ENCODE data around the gene MRPS14.
A peak's percentile ranks its signal among the peaks of the same experiment; 100 is the strongest.
"Not testable (repeated sequence)": the region's sequence is repeated elsewhere in the genome, so short reads cannot be mapped to it uniquely, and the experiment has no call there.

MRPS14 gene

GRCh38 chr1:175023043-175023921, at the start of gene MRPS14:
MRPS14 (minus strand) TSS chr1:175023425; CDS start chr1:175023408, 17 bp downstream.
- DNase-seq (ENCODE audit: low read depth) = peak; percentile 96

- no peak for DNase-seq (ENCODE audit: low read depth)
Measured at GRCh38 chr1:175072099-175072951, 49.1 kb upstream of the MRPS14 start.

DNA sequence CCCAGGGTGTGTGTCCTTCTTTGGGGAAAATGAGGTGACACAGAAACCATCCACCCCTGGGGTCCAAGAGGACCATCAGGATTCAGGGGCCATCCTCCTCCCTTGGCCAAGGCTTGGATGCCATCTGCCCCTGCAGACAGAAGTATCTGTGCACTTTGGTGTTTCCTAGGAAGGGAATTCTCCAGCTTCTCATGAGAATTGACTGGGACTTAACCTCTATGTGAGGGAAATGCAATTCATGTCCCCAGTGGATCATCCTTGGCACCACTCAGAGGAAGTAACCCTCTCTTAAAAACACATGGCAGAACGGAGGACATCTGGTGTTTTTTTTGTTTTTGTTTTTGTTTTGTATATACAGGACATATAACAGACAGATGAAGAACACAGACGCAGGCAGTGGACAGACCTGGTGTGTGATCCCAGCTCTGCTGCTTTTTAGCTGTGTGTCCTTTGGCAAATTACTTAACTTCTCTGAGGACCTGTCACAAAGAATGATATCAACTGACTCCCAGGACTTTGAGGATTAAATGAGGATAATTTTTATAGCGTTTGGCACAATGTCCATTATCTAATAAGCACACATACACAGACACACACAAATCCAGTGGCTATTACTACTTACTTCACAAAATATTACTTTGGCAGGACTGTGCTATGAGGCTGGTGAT, 48.2 kb upstream of the MRPS14 start:
- DNase-seq (ENCODE audit: low read depth) = no peak

GRCh38 chr1:175070818-175071217, 47.6 kb upstream of the MRPS14 start:
- DNase-seq (ENCODE audit: low read depth) = no peak

- no peak for DNase-seq (ENCODE audit: low read depth)
Measured at GRCh38 chr1:175067362-175068106, 44.3 kb upstream of the MRPS14 start, which contains the start of gene TNN. TNN (plus strand) TSS chr1:175067833; CDS start chr1:175077419, 9,586 bp downstream.

- no peak for DNase-seq (ENCODE audit: low read depth)
Measured at GRCh38 chr1:175062858-175063257, 39.6 kb upstream of the MRPS14 start.

DNA sequence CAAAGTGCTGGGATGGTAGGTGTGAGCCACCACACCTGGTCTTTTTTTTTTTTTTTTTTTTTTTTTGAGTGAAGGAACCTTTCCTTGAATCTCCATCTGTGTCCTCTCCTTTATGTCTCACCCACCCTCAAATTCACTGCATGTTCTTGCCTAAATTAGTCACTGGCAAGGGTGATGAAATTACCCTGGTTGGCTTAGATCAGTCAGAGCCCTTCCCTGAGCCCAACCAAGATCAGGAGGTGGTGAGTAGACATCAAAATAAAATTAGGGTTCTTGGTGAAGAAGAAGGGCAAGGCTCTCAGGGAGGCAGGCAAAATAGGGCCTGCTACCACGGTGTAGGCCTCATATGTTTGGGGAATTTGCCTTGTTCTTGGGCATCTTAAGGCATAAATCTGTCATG, 39.1 kb upstream of the MRPS14 start:
- no peak for DNase-seq (ENCODE audit: low read depth)

GRCh38 chr1:175054736-175055135, 31.5 kb upstream of the MRPS14 start:
- no peak for DNase-seq (ENCODE audit: low read depth)

- no peak for DNase-seq (ENCODE audit: low read depth)
Measured at GRCh38 chr1:175050992-175051391, 27.8 kb upstream of the MRPS14 start.

- DNase-seq (ENCODE audit: low read depth) = no peak
Measured at GRCh38 chr1:175045519-175045918, 22.3 kb upstream of the MRPS14 start.

DNA sequence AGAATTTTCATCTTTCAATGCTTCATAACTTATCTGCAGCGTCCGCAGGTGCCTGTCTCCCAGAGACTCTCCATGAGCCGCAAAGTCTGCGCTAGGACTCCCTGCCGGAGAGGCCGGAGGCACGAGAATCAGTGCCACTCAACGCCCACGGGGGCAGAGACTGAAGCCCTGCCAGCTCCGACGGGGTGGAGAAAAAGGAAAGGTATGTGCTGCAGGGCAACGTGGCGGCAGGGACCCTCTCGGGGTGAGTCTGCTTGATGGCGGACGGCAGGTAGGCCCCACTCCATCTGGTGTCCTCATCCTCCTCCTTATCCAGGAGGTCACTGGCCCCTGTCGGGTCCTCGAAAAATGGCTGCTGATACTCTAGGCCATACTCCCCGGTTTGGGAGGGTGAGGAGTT, 21.9 kb upstream of the MRPS14 start:
- DNase-seq (ENCODE audit: low read depth) = no peak

GRCh38 chr1:175044591-175044990, 21.4 kb upstream of the MRPS14 start:
- DNase-seq (ENCODE audit: low read depth) = not testable (repeated sequence)

DNA sequence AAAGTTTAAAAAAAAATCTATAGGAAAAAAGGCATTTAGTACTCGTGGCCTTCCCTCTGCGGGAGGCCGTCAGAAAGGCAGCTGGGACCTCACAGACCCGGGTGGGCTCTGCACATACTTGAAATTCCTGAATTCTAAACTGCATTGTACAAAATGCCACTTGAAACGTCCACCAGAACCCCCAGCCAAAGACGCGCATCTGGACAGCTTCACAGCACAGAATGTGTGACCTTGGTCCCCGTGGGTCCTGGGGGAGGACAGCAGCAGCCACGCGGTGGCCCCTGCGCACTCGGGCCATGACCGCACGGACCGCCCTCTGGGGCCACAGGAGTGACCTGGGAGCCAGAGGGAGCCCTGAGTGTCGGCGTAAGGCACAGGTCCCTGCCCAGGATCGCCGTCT, 20.6 kb upstream of the MRPS14 start:
- no peak for DNase-seq (ENCODE audit: low read depth)

DNA sequence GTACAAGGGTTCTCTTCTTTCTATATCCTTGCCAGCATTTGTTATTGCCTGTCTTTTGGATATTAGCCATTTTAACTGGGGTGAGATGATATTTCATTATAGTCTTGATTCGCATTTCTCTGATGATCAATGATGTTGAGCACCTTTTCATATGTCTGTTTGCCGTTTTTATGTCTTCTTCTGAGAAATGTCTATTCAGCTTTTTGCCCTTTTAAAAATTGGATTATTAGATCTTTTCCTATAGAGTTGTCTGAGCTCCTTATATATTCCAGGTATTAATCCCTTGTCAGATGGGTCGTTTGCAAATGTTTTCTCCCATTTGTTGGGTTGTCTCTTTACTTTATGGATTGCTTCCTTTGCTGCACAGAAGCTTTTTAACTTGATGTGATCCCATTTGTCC, 19.4 kb upstream of the MRPS14 start:
- no peak for DNase-seq (ENCODE audit: low read depth)

- DNase-seq (ENCODE audit: low read depth) = no peak
Measured at GRCh38 chr1:175040324-175040879, 17.2 kb upstream of the MRPS14 start.

DNA sequence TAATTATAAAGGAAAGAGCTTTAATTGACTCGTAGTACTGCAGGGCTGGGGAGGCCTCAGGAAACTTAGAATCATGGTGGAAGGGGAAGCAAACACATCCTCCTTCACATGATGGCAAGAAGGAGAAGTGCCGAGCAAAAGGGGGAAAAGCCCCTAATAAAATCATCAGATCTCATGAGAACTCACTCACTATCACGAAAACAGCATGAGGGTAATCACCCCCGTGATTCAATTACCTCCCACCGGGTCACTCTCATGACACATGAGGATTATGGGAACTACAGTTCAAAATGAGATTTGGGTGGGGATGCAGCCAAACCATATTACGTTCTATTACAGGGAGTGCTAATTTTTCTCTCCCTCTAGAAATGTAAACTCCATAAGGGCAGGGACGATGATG, 14.2 kb upstream of the MRPS14 start:
- DNase-seq (ENCODE audit: low read depth) = no peak

GRCh38 chr1:175036476-175036875, 13.3 kb upstream of the MRPS14 start:
- no peak for DNase-seq (ENCODE audit: low read depth)

GRCh38 chr1:175035865-175036264, 12.6 kb upstream of the MRPS14 start:
- DNase-seq (ENCODE audit: low read depth) = no peak

DNA sequence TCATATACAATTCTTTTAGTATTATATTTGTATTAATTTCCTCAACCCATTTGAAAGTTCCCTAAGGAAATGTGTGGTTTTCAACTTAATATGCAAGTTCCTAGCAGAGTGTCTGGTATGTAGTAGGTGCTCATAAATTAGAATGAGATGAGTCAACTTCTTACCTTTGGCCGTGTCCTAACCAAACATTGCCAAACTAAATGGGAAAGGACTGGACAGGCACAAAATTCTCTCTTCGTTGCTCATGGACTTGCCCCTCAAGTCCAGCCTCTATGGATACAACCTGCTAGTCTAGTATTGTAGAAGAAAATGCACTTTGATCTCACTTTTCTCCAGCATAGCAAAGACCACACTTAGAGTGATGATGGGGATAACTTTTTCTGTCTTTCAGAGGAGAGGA, 11.6 kb upstream of the MRPS14 start:
- no peak for DNase-seq (ENCODE audit: low read depth)

DNA sequence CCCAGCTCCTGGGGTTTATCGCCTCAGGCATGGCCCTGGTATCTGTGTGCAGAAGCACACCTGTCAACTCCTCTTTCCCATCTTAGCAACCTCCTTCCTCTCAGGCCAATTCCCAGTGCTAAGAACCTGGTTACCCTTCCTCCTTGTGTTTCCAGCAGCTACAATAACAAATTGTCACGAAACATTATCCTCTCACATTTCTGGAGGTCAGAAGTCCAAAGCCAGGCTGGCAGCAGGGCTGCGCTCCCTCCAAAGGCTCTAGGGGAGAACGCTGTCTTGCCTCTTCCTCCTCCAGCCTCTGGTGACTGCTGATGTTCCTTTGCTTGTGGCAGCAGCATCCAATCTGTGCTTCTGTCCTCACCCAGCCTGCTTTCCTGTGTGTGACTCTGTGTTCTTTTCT, 10.7 kb upstream of the MRPS14 start:
- DNase-seq (ENCODE audit: low read depth) = no peak

GRCh38 chr1:175024773-175025172, 1.5 kb upstream of the MRPS14 start:
- DNase-seq (ENCODE audit: low read depth) = no peak

GRCh38 chr1:175023922-175024242, 657 bp upstream of the MRPS14 start:
- DNase-seq (ENCODE audit: low read depth) = not testable (repeated sequence)

All from T-helper 22 cell (primary cell).